GM06990 (cell line): ENCODE data around the gene CCHCR1.

Source experiments
- DNase-seq: peaks from one replicate; pipeline ENCODE4 v3.0.0-alpha.2; 2011; ENCODE audit not compliant: insufficient read length; ENCODE audit errors: extremely low read depth
- H3K27me3 ChIP-seq: replicated peaks from 2 replicates; pipeline ENCODE4 v1.6.0; 2011; ENCODE audit warnings: low read length; ENCODE audit not compliant: control insufficient read depth, insufficient read depth
- H3K36me3 ChIP-seq: 2 replicates; pipeline ENCODE4 v1.5.1; 2011; ENCODE audit warnings: low read length; ENCODE audit not compliant: control insufficient read depth, insufficient read depth
- H3K4me3 ChIP-seq: replicated peaks from 2 replicates; pipeline ENCODE4 v1.5.1; 2011; ENCODE audit warnings: low read depth, mild to moderate bottlenecking, control low read depth, low read length
- TF ChIP-seq, protein P1 (sequence below): IDR thresholded peaks from 2 replicates; pipeline ENCODE4 v1.5.1; 2011; ENCODE audit warnings: low read length, control low read depth, mild to moderate bottlenecking, inconsistent platforms; ENCODE audit not compliant: insufficient read depth, poor library complexity, severe bottlenecking

CCHCR1 gene

DNA sequence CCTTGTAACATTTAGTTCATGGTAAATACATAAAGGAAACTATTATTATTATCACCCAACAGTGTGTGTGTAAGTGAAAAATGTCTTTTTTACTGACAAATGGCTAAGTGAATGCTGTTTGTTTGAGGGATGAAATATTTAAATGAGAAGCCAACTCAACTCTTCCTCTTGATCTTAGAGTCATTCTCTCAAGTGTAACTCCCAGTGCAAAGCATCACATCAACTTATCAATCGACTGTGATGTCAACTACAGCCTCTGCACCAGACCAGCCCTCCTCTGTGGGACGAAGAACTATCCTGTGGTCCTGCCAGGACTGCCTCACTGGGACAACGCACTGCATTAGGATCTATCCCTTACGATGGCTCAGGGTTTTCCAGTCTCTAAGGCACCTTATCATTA, 50.5 kb downstream of the CCHCR1 start:
- H3K27me3 ChIP-seq: peaks cover 2% of the 10 kb centered on the region
- no peaks in the 10 kb centered on the region for H3K36me3 ChIP-seq
- TF ChIP-seq, protein P1, sequence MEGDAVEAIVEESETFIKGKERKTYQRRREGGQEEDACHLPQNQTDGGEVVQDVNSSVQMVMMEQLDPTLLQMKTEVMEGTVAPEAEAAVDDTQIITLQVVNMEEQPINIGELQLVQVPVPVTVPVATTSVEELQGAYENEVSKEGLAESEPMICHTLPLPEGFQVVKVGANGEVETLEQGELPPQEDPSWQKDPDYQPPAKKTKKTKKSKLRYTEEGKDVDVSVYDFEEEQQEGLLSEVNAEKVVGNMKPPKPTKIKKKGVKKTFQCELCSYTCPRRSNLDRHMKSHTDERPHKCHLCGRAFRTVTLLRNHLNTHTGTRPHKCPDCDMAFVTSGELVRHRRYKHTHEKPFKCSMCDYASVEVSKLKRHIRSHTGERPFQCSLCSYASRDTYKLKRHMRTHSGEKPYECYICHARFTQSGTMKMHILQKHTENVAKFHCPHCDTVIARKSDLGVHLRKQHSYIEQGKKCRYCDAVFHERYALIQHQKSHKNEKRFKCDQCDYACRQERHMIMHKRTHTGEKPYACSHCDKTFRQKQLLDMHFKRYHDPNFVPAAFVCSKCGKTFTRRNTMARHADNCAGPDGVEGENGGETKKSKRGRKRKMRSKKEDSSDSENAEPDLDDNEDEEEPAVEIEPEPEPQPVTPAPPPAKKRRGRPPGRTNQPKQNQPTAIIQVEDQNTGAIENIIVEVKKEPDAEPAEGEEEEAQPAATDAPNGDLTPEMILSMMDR: no peak
- no peak for DNase-seq
- H3K4me3 ChIP-seq: no peak overlapping the region

DNA sequence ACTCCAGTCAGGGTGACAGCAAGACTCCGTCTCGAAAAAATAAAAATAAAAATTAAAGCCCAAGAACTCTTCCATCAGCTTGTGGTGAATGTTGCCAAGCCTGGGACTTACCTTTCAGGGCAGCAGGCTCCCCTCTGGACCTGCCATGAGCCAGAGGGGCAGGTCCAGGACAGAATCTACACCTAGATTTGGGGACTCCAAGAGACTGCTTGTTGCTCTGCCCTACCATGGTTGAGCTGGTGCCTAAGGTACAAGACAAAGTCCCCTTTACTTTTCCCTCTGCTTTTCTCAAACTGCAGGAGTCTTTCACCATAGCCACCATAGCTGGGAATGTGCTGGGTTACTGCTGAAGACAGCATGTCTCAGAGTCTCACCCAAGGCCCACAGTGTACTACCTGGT, 54.5 kb downstream of the CCHCR1 start:
- no peaks in the 10 kb centered on the region; the same call in 1 of the 2 replicates for H3K27me3 ChIP-seq
- H3K36me3 ChIP-seq: no peaks in the 10 kb centered on the region
- TF ChIP-seq, protein P1: no peak
- no peak overlapping the region for H3K4me3 ChIP-seq
- no peak for DNase-seq

- TF ChIP-seq, protein P1: no peak
These were observed 59.1 kb downstream of the CCHCR1 start for GRCh38 chr6:31098449-31098938.

GRCh38 chr6:31096656-31097055, 60.9 kb downstream of the CCHCR1 start:
- Histone ChIP-seq H3K4me3 (no peak overlapping the region), H3K27me3 (no peaks in the 10 kb centered on the region; the same call in none of the 2 replicates), H3K36me3 (no peaks in the 10 kb centered on the region)
- no peak for DNase-seq
- TF ChIP-seq, protein P1: no peak

More at GRCh38 chr6:31098449-31098938, 59.1 kb downstream of the CCHCR1 start:
- Histone ChIP-seq H3K27me3 (no peaks in the 10 kb centered on the region; the same call in none of the 2 replicates), H3K36me3 (no peaks in the 10 kb centered on the region), H3K4me3 (no peak overlapping the region)
- DNase-seq: no peak

GRCh38 chr6:31096215-31096614, 61.4 kb downstream of the CCHCR1 start:
- H3K36me3 ChIP-seq: no peaks in the 10 kb centered on the region
- no peak for DNase-seq
- no peak overlapping the region for H3K4me3 ChIP-seq
- H3K27me3 ChIP-seq: no peaks in the 10 kb centered on the region; the same call in none of the 2 replicates
- TF ChIP-seq, protein P1: no peak

- DNase-seq: no peak
- TF ChIP-seq, protein P1: no peak
- H3K27me3 ChIP-seq: no peaks in the 10 kb centered on the region; the same call in none of the 2 replicates
- no peak overlapping the region for H3K4me3 ChIP-seq
- H3K36me3 ChIP-seq: no peaks in the 10 kb centered on the region
These were observed 63.2 kb downstream of the CCHCR1 start for GRCh38 chr6:31094389-31094881.
